AG09319 (cell line): ENCODE data around the gene NOM1.
"Not testable (repeated sequence)": the region's sequence is repeated elsewhere in the genome, so short reads cannot be mapped to it uniquely, and the experiment has no call there.

Experiments
- DNase-seq: peaks from one replicate; pipeline ENCODE4 v3.0.0-alpha.2; 2010; ENCODE audit warnings: low read depth; ENCODE audit errors: extremely low read depth
- CTCF ChIP-seq: IDR thresholded peaks from 2 replicates; pipeline ENCODE4 v1.5.1; 2011; ENCODE audit warnings: low read depth, mild to moderate bottlenecking, inconsistent platforms, low read length, moderate library complexity

Gene NOM1, protein sequence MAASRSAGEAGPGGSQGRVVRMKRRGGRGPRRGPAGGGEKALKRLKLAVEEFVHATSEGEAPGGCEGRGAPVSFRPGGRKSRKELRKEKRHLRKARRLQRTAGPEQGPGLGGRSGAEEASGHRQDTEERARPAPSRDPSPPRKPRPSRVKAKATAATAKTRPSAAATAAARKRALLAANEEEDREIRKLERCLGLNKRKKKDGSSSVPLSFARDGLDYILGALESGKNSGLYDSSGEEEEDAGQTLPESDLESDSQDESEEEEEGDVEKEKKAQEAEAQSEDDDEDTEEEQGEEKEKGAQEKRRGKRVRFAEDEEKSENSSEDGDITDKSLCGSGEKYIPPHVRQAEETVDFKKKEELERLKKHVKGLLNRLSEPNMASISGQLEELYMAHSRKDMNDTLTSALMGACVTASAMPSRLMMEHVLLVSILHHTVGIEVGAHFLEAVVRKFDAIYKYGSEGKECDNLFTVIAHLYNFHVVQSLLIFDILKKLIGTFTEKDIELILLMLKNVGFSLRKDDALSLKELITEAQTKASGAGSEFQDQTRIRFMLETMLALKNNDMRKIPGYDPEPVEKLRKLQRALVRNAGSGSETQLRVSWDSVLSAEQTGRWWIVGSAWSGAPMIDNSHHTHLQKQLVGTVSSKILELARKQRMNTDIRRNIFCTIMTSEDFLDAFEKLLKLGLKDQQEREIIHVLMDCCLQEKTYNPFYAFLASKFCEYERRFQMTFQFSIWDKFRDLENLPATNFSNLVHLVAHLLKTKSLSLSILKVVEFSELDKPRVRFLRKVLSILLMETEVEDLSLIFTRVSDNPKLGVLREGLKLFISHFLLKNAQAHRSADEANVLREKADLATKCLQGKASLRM

DNA sequence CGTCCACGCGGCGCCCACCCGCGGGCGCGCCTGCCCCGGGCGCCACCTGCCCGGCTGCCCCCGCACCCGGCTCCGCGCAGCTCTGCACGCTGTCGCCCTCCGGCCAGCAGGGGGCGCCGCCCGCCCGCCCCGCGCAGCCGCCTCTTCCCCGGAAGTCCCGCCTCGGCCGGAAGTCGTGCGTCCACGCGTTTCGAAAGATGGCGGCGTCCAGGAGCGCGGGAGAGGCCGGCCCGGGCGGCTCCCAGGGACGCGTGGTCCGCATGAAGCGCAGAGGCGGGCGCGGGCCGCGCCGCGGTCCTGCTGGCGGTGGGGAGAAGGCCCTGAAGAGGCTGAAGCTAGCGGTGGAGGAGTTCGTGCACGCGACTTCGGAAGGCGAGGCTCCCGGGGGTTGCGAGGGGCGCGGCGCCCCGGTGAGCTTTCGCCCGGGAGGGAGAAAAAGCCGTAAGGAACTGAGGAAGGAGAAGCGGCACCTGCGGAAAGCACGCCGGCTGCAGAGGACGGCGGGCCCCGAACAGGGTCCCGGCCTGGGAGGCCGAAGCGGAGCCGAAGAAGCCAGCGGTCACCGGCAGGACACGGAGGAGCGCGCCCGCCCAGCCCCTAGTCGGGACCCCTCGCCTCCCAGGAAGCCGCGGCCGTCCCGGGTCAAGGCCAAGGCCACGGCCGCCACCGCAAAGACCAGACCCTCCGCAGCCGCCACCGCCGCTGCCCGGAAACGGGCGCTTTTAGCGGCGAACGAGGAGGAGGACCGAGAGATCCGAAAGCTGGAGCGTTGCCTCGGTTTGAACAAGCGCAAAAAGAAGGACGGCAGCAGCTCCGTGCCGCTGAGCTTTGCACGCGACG, at the start of gene NOM1:
Gene NOM1 (plus strand): TSS at position 172 of the 840 bp plus-strand sequence. CDS start 26 bp downstream, at position 198.
- TF ChIP-seq CTCF = peak; percentile 39
- DNase-seq = peak; percentile 45

GRCh38 chr7:156900093-156900492, 49.4 kb upstream of the NOM1 start:
- not testable (repeated sequence) for DNase-seq

- TF ChIP-seq CTCF = no peak
- no peak for DNase-seq
Measured at GRCh38 chr7:156903232-156903909, 46.1 kb upstream of the NOM1 start.

DNA sequence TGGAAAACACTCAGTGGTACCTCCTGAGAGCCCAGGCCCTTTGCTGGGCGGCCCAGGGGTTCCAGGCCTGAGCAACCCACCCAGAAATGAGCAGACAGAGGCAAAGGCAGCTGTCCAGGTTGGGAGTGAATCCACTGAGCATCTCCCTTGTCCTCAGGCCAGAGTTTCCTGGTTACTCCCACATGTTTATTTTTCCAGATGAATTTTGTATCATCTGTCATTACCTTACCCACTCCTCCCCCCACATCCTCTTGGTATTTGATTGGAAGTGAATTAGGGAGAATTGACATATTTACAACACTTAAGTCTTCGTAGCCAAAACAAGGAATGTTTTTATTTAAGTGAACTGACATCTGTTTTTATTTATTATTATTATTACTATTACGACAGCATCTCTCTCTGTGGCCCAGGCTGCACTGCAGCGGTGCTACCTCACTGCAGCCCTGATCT, 43.3 kb upstream of the NOM1 start:
- no peak for DNase-seq
- no peak for TF ChIP-seq CTCF

DNA sequence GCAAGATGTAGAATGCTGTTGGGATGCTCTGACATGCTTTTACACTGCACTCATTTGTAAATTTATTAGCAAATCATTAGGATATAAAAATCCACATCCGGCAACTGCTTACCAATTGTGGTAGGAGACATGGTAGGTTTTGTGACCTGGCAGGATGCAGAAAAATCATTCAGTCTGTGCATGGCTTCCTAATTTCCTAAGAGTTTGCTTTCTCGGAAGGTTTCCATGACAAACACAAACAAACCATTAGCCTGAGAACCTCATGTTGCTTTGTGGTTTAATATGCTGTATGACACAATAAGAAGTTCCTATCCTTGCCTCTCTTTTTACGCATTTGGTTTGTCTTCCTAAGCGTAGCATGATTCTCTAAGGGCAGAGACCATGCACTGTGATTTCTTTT, 41.9 kb upstream of the NOM1 start:
- TF ChIP-seq CTCF = no peak
- DNase-seq = peak; percentile 75

- DNase-seq = not testable (repeated sequence)
Measured at GRCh38 chr7:156909574-156910252, 39.8 kb upstream of the NOM1 start.

DNA sequence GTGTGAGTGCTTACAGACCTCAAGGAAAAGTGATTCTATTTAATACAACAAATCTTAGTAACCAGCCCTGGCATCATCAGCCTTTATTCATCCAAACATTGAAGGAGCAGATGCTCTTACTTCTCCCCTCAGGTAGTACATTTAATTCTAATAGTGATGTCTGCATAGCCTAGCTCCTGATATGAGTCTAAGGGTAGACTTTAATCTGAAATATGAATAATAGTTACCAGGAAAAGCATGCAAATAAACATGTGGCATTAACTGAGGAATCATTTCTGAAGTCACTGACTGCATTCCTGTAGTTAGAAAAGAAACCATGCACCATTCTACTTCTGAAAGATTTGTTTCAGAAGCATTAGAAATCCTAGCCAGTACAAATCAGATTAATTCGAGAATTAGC, 30.9 kb upstream of the NOM1 start:
- no peak for TF ChIP-seq CTCF
- DNase-seq = no peak
